ENCODE data around the gene ADPRHL1.

DNA sequence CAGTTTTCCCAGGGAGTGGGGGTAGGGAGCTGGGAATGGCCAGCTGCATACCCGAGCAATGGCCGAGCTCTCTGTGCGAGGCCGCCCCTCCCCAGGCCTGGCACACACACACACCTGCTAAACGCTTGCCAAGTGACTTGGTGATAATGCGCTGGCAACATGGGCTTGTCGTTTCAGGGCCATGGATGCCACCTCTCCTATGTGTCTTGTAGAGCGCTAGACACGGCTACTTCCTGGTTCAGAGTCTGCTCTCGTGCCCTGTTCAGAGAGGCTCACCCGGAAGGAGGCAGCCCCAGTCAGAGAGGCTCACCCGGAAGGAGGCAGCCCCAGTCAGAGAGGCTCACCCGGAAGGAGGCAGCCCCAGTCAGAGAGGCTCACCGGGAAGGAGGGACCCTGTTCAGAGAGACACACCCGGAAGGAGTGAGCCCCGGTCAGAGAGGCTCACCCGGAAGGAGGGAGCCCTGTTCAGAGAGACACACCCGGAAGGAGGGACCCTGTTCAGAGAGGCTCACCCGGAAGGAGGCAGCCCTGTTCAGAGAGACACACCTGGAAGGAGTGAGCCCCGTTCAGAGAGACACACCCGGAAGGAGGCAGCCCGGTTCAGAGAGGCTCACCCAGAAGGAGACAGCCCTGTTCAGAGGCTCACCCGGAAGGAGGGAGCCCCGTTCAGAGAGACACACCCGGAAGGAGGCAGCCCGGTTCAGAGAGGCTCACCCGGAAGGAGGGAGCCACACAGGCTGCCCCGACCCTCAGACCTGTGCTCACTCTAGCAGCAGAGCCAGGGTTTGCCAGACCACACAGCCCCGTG lies 4.2 kb downstream of the ADPRHL1 start:
- TF ChIP-seq EZH2 (IDR thresholded peaks at IDR 0.05; ENCODE audit: borderline replicate concordance, low read length): no peak
- TF ChIP-seq, protein P1, sequence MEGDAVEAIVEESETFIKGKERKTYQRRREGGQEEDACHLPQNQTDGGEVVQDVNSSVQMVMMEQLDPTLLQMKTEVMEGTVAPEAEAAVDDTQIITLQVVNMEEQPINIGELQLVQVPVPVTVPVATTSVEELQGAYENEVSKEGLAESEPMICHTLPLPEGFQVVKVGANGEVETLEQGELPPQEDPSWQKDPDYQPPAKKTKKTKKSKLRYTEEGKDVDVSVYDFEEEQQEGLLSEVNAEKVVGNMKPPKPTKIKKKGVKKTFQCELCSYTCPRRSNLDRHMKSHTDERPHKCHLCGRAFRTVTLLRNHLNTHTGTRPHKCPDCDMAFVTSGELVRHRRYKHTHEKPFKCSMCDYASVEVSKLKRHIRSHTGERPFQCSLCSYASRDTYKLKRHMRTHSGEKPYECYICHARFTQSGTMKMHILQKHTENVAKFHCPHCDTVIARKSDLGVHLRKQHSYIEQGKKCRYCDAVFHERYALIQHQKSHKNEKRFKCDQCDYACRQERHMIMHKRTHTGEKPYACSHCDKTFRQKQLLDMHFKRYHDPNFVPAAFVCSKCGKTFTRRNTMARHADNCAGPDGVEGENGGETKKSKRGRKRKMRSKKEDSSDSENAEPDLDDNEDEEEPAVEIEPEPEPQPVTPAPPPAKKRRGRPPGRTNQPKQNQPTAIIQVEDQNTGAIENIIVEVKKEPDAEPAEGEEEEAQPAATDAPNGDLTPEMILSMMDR (conservative IDR thresholded peaks at IDR 0.05 in 1 of 2, IDR thresholded peaks at IDR 0.05 in 1 of 2; ENCODE audit: extremely low read depth in 1 of 2, insufficient read depth in 1 of 2, low read depth in 1 of 2, low read length in 2 of 2): no peak
